NCI-H1694 (cell line): Measurements from ENCODE around the gene SMARCA1.

Experiments used
- DNase-seq: peaks from one replicate; lab custom pipeline; 2025; lab: John Stamatoyannopoulos, UW

SMARCA1 gene

GRCh38 chrX:129461801-129462456 lies 61.4 kb downstream of the SMARCA1 start:
- no peak for DNase-seq

- DNase-seq: no peak
These were observed 70.8 kb downstream of the SMARCA1 start for GRCh38 chrX:129452523-129452922.

GRCh38 chrX:129450123-129450522 lies 73.2 kb downstream of the SMARCA1 start:
- no peak for DNase-seq

GRCh38 chrX:129449148-129449547 lies 74.1 kb downstream of the SMARCA1 start:
- DNase-seq: no peak

- DNase-seq: no peak
These were observed 77.9 kb downstream of the SMARCA1 start for GRCh38 chrX:129445436-129445835.

GRCh38 chrX:129433945-129434344 lies 89.3 kb downstream of the SMARCA1 start:
- no peak for DNase-seq

- DNase-seq: no peak
These were observed 89.8 kb downstream of the SMARCA1 start for GRCh38 chrX:129433461-129433860.

GRCh38 chrX:129427267-129427666 lies 96.0 kb downstream of the SMARCA1 start:
- DNase-seq: no peak

- DNase-seq: no peak
These were observed 100.1 kb downstream of the SMARCA1 start for GRCh38 chrX:129423191-129423590.

- DNase-seq: no peak
These were observed 118.7 kb downstream of the SMARCA1 start for GRCh38 chrX:129404670-129405008.

GRCh38 chrX:129403974-129404669 lies 119.2 kb downstream of the SMARCA1 start:
- no peak for DNase-seq
